ENCODE measurements around the gene FAHD2A.

- TF ChIP-seq CTCF (IDR thresholded peaks at IDR 0.05) (no peak), ZFX (IDR thresholded peaks at IDR 0.05; ENCODE audit: borderline replicate concordance) (no peak)
Observed at GRCh38 chr2:95376311-95377215, 25.9 kb upstream of the FAHD2A start.

Measured in 22Rv1 (cell line).